ENCODE results near the gene MEMO1. TPM values are rescaled to one million over a fixed set of nuclear protein-coding genes. Genes with fewer than 3 reads are reported as not detected.

MEMO1 gene
- total and polyA plus RNA-seq, 2 of the 4 experiments (the other 2 are of a cell fraction) = 23.7 to 49.7 TPM

DNA sequence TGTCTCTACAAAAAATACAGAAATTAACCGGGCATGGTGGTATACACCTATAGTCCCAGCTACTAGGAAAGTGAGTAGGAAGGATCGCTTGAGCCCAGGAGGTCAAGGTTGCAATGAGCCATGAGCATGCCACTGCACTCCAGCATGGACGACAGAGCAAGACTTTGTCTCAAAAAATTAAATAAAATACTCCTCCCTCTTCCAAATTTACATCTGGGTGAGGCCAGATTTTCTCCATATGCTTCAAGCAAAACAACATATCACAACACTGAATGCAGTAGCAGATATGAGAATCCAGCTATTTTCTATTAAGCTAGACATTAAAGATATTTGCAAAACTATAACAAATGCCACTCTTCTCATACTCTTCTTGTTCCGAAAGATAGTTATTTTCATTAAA, 20.9 kb downstream of the MEMO1 start:
- Histone ChIP-seq H2BK20ac (ENCODE audit: low read depth, low read length) (no peak overlapping the region), H3K79me1 (ENCODE audit: low read depth in 1 of 2, low read length in 2 of 2) (peaks cover 6 to 29% of the 10 kb centered on the region in 2 experiments; a peak in 3 of 4 replicates), H3K4me2 (ENCODE audit: low read depth, low read length) (no peak overlapping the region), H3K4me1 (ENCODE audit: control insufficient read depth, insufficient read depth, low read length) (no peaks in the 10 kb centered on the region; the same call in 1 of the 2 replicates), H2AFZ (replicated peaks; ENCODE audit: low read length, poor library complexity) (no peak overlapping the region), H4K8ac (ENCODE audit: low read depth in 2 of 2, low read length in 2 of 2) (no peak overlapping the region), H2BK15ac (ENCODE audit: low read depth, low read length) (no peak overlapping the region), H3K14ac (replicated peaks; ENCODE audit: low read depth, low read length) (no peak overlapping the region), H3K56ac (ENCODE audit: extremely low read depth, insufficient read depth, low read length) (no peak overlapping the region), H4K91ac (ENCODE audit: insufficient read depth, low read depth, low read length) (no peak overlapping the region), H3K36me3 (ENCODE audit: control insufficient read depth, insufficient read depth, low read length) (no peaks in the 10 kb centered on the region), H2BK5ac (ENCODE audit: low read depth, low read length, poor library complexity, severe bottlenecking) (no peak overlapping the region), H2AK5ac (ENCODE audit: low read depth, low read length) (no peak overlapping the region), H3K23ac (ENCODE audit: low read depth, low read length) (no peak overlapping the region), H2AK9ac (replicated peaks; ENCODE audit: low read depth, low read length, poor library complexity) (no peak overlapping the region), H2BK120ac (ENCODE audit: low read depth, low read length) (no peak overlapping the region), H3K9me1 (ENCODE audit: insufficient read depth, low read length) (no peaks in the 10 kb centered on the region), H3K9ac (ENCODE audit: low read depth, low read length) (no peak overlapping the region), H4K5ac (ENCODE audit: low read depth, low read length) (no peak overlapping the region), H3K4me3 (ENCODE audit: insufficient read depth, low read depth, low read length) (no peak overlapping the region), H3K18ac (ENCODE audit: low read depth, low read length) (no peak overlapping the region), H3K9me3 (ENCODE audit: control insufficient read depth, insufficient read depth, low read length) (no peaks in the 10 kb centered on the region), H3K4ac (ENCODE audit: low read depth, low read length) (no peak overlapping the region), H4K20me1 (ENCODE audit: insufficient read depth, low read length) (peaks cover 30% of the 10 kb centered on the region), H3K27me3 (ENCODE audit: control insufficient read depth, insufficient read depth, low read length) (no peaks in the 10 kb centered on the region), H3K27ac (ENCODE audit: insufficient read depth, low read length) (no peak overlapping the region)
- no TSS peak for BruUV-seq (replicated peaks)
- in situ Hi-C loops (cut with MboI; ENCODE audit: low sequenced_read_pairs) = no loop called here
- intact Hi-C loops (cut with micrococcal nuclease) = no loop called here
- no peak for ATAC-seq (ENCODE audit: low read depth)
- no peak for DNase-seq
- POLR2A ChIA-PET (ENCODE audit: unreplicated experiment) = no interaction called here
- TF ChIP-seq FOS (IDR thresholded peaks at IDR 0.05; ENCODE audit: low read depth, low read length) (no peak), MAZ (IDR thresholded peaks at IDR 0.05; ENCODE audit: borderline replicate concordance, low read depth, low read length) (no peak), CEBPB (IDR thresholded peaks at IDR 0.05; ENCODE audit: low read depth, low read length) (no peak), RCOR1 (IDR thresholded peaks at IDR 0.05; ENCODE audit: insufficient replicate concordance, low read length) (no peak), RFX5 (IDR thresholded peaks at IDR 0.05; ENCODE audit: low read depth, low read length) (no peak), MXI1 (IDR thresholded peaks at IDR 0.05; ENCODE audit: borderline replicate concordance, low read depth, low read length) (no peak), MAFK (IDR thresholded peaks at IDR 0.05; ENCODE audit: low read depth, low read length) (no peak), POLR2A (IDR thresholded peaks at IDR 0.05; ENCODE audit: low read depth, low read length) (no peak), SMC3 (IDR thresholded peaks at IDR 0.05; ENCODE audit: low read depth, low read length) (no peak)
- TF ChIP-seq, protein P1, sequence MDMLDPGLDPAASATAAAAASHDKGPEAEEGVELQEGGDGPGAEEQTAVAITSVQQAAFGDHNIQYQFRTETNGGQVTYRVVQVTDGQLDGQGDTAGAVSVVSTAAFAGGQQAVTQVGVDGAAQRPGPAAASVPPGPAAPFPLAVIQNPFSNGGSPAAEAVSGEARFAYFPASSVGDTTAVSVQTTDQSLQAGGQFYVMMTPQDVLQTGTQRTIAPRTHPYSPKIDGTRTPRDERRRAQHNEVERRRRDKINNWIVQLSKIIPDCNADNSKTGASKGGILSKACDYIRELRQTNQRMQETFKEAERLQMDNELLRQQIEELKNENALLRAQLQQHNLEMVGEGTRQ (IDR thresholded peaks at IDR 0.05; ENCODE audit: low read depth, low read length) = no peak
- dilution Hi-C loops (cut with HindIII; ENCODE audit: low sequenced_read_pairs, unreplicated experiment) = no loop called here
- WGBS, 2 experiments (ENCODE audit: extremely low coverage in 2 of 2, insufficient read length in 1 of 2) = no CpG with 5 or more reads among the region's 4 CpGs
- CTCF ChIA-PET = no interaction called here

Data from IMR-90 (cell line).